Dermis microvascular lymphatic vessel endothelial cell (primary cell): Measurements from ENCODE around the gene ITGB2. TPM values are rescaled to one million over a fixed set of nuclear protein-coding genes. Genes with fewer than 3 reads are reported as not detected.
"Not testable (repeated sequence)": the region's sequence is repeated elsewhere in the genome, so short reads cannot be mapped to it uniquely, and the experiment has no call there.

Experiments used
- DNase-seq, 2 donors: peaks; one replicate each; pipeline versions ENCODE4 v3.0.0 to v3.0.0-alpha.2; 2010; ENCODE audit warnings: low read depth in 2 of 2
- total RNA-seq: library from RNA; depleted of rRNA; stranded (reverse); fragments of >200 nt; gene quantifications from 2 replicates; pipeline ENCODE4 v1.2.1, GENCODE V29; 2014

The ITGB2 gene
- total RNA-seq, 1 donor from 2014 or later = 0.13 TPM

DNA sequence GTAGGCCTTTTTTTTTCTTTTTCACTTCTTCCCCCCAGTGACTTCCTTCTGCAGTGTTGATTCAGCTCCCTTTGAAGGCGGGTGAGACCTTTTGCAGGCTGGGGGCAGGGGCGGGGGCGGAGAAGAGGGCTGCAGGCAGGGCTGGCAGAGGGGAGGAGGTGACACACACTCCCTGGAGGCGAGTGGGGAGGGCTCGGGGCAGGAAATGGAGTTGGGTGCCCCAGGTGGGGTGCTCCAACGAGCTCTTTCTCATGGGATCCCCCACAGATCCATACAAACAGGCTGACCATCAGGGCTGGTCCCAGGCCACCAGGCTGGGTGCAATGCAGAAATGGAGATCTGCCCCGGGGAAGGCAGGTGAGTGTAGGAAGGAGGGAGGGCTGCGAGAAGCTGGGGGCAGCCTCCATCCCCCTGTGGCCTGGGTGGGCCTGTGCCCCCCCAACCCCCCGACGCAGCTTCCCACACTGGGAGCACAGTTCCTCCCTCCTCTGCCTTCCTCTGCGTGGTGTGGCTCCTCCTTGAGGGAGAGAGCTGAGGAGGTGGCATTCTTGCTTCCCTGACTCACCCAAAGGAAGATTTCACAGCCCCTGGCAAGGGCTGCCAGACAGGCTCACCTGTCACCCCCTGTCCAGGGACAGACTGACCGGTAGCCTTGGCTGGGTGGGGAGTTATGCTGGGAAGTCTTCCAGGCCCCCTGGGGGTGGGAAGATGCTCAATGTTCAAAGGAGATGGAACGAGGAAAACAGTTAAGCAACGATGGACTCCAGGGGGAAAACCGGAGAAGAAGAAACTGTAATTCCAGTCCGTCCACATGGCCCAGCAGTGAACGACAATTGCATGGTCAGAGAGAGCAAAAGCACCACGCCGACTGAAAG is 7.1 kb upstream of the ITGB2 start:
- DNase-seq = no peak

DNA sequence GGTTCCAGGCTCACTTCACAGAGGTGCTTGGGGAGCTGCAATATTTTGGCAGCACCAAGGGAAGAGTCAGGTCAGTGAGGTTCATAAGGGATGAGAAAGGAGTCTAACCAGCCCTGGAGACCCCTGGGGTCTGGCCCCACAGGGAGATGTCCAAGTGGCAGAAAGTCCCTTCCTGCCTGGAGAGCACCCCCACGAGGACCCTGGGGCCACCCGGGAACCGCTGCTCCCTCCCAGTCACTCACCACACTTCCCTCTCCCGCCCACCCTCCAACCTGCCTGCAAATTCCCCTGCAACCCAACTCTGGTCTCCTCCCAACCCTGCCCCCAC is 6.5 kb upstream of the ITGB2 start:
- no peak for DNase-seq

DNA sequence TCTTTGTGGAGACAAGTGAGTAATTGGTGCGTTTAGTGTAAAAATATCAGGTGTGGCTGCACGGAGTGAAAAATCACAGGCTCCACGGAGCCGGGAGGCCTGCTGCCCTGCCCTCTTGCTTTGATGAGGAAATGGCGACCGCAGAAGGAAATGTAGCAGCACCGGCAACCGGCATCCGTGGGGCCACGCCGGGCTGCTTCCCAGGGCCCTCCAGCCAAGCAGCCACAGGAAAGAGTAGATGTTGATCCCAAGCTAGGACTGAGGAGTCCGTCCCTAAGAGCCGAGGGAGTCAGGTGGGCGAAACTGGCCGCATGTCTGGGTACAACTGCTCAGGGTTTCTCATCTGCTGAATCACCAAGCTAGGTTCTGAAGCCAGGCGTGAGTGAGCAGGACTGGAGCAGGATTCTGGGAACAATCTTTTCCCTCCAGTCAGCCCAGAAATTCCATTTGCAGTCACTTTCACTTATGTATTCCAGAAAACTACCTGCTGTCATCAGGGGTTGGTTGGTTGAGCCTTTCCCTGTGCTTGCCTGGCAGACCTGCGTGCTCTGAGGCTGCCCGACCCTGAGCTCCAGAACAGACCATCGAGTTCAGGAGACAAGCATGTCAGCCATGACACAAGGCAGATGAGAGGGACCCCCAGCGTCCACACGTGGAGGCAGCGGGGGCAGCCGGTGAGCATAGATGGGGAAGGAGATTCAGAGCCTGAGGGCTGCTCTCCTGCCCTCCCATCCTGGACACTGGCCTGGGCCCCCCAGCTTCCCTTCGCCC is 5.8 kb upstream of the ITGB2 start:
- DNase-seq = no peak

DNA sequence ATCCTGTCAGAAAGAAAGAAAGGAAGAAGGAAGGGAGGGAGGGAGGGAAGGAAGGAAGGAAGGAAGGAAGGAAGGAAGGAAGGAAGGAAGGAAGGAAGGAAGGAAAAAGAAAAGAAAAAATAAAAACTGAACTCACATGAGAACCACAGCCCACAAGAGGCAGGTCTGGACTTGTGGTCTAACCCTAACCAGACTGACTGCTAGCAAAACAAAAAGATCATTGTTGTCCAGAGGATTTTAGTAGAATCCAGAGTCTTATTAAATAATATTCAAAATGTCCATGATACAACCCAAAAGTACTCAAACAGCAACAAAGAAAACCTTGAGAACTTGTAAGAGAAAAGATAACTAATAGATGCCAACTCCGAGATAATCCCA is 4.7 kb upstream of the ITGB2 start:
- DNase-seq = no peak

DNA sequence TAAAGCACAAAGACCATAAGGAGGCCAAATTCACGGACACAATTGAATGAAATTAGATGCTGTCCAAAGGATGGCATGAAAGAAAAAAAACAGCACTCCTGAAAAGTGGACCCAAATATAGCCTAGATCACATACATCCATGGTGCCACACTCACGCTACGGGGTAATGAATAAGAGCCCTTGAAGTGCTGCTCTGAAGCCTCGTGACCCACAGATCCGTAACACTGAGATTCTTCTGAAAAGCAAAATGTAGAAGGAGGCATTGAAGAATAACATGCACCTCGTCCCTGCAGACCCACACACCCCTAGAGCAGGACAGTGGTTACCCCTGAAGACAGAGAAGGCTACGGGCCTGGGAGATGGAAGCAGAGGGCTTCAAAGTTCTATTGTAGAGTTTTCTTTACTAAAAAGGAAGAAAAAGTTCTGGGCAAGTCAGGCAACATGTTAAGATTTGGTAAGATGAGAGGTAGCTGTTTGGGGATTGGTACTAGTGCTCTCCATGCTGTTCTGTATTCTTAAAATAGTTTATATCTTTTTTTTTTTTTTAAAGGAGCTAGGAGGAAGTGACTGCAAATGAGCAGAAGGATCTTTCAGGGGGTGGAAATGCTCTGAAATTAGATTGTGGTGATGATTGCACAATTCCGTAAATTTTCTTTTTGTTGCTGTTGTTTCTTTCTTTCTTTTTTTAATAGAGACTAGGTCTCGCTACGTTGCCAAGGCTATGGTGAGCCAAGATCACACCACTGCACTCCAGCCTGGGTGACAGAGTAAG is 4.1 kb upstream of the ITGB2 start:
- no peak for DNase-seq

DNA sequence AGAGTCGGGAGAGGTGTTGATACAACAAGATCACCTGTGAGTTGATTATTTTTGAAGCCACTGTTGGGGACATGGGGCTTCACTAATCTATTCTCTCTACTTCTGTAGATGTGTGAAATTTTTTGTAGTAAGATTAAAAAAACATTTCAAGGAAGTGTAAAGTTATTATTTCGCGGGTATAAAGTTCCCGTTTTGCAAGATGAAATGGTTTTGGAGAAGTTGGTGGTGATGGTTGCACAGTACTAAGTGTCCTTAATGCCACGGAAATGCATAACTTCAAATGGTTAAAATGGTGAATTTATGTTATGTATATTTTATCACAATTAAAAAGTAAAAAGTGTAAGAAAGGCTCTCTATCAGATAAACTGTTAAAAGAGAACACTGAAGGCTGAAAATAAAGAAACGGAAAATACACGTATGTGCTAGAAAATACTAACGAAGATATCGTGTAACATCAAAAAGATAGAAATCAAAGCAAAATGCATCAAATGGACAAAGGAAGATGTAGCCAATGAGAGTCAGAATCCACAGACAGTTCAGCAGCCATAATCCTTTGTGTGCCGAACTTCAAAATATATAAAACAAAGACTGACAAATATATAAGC is 2.9 kb upstream of the ITGB2 start:
- DNase-seq = no peak

DNA sequence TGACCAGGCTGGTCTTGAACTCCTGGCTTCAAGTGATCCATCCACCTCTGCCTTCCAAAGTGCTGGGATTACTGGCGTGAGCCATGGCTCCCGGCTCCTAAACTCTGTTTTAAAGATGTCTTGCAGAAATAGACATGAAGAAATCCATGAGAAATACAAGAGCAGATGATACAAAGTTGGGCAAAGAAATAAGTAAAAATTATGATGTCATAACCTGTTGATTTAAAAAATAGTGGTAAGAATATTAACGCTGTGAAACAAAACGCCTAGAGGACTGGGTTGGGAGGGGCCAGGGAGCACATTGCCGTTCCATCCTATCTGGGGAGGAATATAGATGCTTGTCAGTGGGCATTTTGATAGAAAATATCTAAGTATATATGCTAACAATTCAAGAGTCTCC is 1.2 kb upstream of the ITGB2 start:
- no peak for DNase-seq

DNA sequence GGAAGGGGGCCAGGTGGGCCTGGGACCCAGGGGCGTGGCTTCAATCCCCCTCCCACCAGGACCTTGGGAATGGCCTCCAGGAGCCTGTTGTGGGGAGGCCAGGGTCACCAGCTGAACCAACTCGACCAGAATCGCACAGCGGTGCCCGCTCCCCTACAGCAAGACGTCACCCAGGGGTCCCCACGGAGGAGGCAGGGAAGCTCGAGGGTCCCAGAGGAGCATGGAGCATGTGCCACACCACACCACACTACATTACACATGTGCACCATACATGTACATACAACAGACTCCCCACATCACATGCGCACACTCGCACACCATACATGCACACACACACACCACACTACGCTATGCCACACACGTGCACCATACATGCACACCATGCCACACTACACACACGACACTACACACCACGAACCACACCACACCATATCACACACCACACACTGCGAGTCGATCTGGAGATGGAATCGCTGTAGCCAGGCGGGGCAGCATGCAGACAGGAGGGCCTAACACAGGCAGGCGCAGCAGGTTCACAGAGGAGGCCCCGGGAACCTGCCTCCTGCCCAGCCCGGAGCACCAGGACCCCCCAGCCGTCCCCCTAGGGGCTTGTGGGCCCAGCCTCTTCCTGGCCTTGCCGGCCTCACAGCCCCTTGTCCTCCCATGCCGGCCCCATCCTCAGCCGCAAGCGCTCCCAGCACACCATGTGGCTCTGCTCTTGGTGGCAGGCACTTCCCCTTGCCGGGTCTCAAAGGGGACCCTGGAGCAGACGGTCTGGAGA is 596 bp downstream of the ITGB2 start:
- no peak for DNase-seq

DNA sequence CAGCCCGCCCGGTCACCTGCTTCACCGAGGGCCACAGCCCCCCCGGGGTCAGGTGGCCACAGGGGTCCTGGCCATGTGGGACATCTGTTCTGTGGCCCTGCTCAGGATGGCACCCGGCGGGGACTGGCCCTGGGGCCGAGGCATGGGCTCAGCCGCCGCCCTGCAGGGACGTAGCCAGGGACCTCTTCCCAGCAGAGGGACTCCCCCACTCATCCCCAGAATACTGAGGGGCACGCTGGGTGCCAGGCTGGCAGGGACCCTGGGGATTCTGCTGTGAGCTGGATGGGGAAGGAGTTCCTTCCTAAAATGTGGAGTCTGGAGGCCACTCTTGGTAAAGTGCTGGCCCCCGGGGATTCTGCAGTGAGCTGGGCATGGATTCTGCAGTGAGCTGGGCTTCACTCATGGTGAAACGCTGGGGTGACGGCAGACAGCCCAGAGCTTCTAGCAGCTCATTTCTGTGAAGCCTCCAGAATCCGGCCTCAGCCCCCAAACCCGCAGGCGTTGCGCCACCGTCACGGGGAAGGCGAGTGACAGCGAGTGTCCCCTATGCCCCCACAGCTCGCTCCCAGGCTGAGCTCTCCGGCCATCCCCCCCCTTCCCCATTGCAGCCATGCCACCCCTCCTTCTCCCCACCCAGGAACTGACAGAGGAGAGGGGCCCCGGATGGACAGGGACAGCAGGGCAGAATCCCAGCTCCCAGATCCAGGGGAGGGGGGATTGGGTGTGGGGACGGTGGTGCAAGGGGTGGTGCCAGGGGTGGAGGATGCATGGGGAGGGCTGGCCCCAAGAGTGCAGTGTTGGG is 1.4 kb downstream of the ITGB2 start:
- DNase-seq = no peak

DNA sequence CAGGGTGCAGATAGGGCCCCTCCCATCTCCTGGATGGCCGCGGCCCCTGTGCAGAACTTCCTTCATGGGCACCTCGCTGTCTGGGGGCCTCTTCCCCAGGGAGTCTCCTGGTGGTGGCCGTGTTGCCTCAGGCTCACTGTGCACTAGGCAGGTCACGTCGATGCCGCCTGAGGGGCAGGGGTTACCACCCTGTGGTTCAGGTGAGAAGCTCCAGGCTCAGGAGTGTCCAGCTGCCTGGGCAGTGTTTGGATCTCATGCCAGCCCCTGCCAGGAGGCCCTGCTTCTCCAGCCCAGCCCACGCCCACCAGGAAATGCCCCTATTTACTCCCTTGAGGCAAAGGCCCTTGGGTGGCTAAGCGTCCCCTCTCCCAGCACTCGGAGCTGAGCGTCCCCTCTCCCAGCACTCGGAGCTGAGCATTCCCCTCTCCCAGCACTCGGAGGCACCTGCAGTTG is 2.1 kb downstream of the ITGB2 start:
- DNase-seq = no peak

DNA sequence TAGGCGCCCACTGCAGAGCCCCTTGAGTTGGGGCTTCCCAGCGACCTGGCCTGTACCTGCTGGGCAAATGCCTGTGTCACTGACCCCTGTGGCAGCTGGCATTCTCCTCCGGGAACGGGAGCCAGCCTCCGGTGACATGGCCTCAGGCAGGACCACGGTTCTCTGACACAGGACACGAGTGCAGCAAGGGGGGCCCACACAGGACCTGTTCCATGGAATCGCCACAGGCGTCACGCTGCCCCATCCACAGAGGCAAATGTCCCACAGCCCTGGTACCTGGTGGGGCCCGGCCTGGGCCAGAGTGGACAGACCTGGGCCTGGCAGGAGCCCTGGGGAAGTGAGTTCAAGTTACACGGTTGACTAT is 2.6 kb downstream of the ITGB2 start:
- no peak for DNase-seq

DNA sequence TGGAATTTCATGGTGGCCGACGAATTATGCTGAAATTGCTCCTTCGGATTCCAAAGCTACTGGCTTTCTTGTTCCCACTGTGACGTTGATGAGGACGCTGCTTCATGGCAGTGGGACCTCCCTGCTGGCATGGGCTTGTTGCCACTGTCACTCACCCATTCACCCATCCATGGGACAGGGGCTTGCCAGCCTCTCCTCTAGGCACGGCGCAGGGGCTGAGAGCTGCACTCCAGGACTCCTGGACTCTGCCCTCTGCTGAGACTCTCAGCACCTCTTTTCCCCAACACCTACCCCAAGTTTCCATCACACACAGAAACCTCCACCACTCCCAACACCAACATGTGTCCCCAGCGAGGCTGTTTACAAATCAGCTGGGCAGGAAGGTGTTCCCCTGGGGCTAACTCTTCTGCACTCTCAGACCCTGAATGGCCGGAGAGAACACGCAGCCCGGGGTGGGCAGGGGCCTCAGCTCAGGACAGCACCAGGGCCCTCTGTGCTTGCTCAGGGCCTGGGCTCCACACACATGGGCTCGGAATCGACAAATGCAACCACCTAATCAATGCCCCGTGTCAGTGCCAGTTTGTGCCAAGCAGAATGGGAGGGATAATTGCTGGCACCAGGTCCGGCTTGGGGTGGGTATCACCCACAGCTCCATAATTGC is 3.1 kb downstream of the ITGB2 start:
- no peak for DNase-seq

DNA sequence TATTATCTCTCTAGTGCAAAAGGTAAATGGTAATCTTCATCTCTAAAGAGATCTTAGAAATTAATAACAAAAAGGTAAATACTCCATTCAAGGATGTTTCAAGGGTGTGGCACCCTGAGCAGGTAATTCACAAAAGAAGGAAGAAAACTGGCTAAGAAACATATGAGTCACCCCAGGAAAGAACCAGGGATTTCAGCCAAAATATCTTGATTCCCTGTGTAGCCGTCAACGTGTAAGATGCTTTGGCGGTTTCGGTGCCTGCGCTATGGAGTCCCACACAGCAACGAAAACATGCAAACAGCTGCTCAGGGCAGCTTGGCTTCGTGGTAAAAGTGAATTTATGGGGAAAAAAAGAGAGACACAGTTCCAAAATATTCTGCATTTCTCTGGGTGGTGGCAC is 3.7 kb downstream of the ITGB2 start:
- DNase-seq = no peak

DNA sequence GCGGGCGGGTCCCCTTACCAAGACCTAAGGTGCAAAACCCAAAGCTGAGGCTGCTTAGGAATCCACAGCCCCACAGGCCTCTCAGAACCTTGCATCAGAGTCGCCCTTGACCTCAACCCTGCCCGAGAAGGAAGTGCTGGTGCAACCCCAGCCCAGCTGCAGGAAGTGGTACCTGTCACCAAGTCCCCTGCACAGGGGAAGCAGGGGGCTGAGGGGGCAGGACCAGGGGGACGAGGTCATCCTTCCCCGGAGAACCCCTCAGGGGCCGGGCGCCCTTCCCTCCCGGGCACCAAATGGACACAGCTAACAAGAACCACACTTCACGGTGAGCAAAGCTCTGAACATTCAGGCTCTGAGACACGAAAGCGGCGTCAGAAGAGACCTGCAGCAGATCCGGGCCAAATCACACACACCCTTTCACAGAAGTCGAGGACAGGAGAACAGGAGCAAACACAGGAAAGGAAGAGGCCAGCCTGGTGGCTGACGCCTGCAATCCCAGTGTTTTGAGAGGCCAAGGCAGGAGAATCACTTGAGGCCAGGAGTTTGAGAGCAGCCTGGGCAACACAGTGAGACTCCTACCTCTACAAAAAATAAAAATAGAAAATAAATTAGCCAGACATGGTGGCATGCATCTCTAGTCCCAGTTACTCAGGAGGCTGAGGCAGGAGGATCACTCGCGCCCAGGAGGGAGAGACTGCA is 6.4 kb downstream of the ITGB2 start:
- no peak for DNase-seq

DNA sequence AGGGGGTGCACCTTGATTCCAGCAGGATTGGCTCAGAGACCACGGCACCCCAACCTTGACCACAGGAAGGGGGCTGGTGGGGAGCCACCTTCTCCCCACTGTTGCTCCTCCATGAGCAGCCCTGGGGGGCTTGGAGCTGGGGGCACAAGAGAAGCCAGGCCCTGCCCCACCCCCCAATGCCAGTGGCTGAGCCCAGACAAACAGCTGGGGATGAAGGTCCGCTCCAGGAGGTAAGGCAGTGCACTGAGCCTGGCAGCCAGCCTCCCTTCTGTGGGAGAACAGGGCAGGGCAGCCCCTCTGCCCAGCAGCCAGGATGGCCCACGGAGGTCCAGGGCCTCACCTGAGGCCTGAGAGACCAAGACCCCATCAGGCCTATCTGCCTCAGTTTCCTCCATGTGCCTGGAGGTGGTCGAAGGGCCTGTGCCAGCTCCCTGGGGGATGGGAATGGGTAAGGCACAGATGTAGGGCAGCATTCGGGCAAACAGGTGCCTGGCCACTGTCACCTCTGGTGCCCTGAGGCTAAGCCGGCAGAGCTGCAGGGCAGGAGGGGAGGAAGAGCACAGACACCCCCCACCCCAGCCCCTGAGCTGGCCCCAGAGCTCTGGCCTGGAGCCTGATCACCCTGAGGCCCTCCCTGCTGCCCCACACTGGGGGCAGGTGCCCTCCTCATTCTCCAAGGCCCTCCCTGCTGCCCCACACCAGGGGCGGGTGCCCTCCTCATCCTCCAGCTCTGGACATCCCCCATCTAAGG is 7.1 kb downstream of the ITGB2 start:
- DNase-seq = no peak

DNA sequence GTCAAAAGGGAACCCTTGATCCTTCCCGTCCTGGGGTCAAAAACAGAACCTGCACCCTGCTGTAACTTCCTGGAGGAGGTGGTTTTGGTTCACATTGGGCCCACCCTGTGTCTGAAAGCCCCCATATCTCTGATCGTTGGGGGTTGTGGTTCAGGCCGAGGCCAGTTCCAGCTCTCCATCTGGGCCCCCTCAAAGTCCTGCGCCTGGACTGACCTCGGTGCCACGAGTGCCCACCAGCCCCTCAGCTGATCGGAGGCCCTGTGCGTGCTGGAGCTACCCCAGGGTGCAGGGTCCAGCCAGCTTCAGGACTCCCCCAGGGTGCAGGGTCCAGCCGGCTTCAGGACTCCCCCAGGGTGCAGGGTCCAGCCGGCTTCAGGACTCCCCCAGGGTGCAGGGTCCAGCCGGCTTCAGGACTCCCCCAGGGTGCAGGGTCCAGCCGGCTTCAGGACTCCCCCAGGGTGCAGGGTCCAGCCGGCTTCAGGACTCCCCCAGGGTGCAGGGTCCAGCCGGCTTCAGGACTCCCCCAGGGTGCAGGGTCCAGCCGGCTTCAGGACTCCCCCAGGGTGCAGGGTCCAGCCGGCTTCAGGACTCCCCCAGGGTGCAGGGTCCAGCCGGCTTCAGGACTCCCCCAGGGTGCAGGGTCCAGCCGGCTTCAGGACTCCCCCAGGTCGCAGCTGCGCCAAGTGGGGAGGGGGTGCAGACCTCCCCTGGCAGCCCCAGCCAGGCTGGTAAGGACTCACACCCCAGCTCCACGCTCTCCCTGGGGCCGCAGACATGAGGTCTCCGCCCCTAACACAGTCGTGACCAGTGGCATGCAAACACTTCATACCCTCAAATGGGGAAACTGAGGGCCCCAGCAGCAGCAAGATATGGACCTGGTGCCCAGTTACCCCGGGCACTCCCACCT is 7.9 kb downstream of the ITGB2 start:
- not testable (repeated sequence) for DNase-seq

DNA sequence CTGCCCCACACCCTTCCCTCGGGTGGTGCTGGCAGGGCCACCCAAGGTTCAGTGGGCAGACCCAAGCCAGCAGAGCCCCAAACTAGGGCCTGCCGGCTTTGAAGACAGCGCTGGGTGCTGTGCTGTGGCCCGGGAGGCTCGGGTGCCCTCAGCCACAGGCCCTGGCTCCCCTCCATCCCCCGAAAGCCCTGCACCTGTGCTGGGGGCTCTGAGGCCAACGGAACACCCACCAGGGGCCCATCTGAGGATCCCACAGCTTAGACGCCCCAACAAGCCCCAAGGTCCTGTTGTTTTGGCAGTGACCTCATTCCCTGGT is 8.6 kb downstream of the ITGB2 start:
- DNase-seq = no peak
